HepG2 (cell line): ENCODE data around the gene LILRB4. TPM values are rescaled to one million over a fixed set of nuclear protein-coding genes. Genes with fewer than 3 reads are reported as not detected.

Experiments used
- CEBPG ChIP-seq: IDR thresholded peaks from 2 replicates; pipeline ENCODE4 v1.6.1; 2016
- CREBL2 ChIP-seq: sonication (generic); formaldehyde crosslinking; IDR thresholded peaks from 2 replicates; pipeline ENCODE4 v1.8.1; 2023; ENCODE audit warnings: missing genetic modification reagents, mild to moderate bottlenecking, borderline replicate concordance
- FOXC1 ChIP-seq: sonication (generic); formaldehyde crosslinking; IDR thresholded peaks from 2 replicates; pipeline ENCODE4 v1.8.0; 2022; ENCODE audit warnings: mild to moderate bottlenecking, missing genetic modification reagents, borderline replicate concordance
- GATA4 ChIP-seq: sonication (generic); IDR thresholded peaks from 2 replicates; pipeline ENCODE4 v1.6.1; 2016; ENCODE audit warnings: antibody characterized with exemption, low read depth, borderline replicate concordance
- IRF9 ChIP-seq: sonication (generic); formaldehyde crosslinking; IDR thresholded peaks from 2 replicates; pipeline ENCODE4 v1.8.0; 2022; ENCODE audit warnings: missing genetic modification reagents, mild to moderate bottlenecking, borderline replicate concordance
- KLF9 ChIP-seq: IDR thresholded peaks from 2 replicates; pipeline ENCODE4 v1.6.1; 2016; ENCODE audit warnings: low read depth
- MBNL3 ChIP-seq: fragments of 250-450 bp; sonication (Bioruptor Pico); conservative IDR thresholded peaks from 2 replicates; pipeline ENCODE4 v1.8.0; 2022; ENCODE audit warnings: mild to moderate bottlenecking, inconsistent platforms
- MLLT10 ChIP-seq: sonication (generic); formaldehyde crosslinking; IDR thresholded peaks from 2 replicates; pipeline ENCODE4 v1.4.0; 2020; ENCODE audit warnings: missing genetic modification reagents
- SIN3A ChIP-seq: IDR thresholded peaks from 2 replicates; pipeline ENCODE4 v1.6.1; 2011; ENCODE audit warnings: low read depth, mild to moderate bottlenecking, control low read depth, low read length, borderline replicate concordance
- SNAPC2 ChIP-seq: sonication (generic); formaldehyde crosslinking; IDR thresholded peaks from 2 replicates; pipeline ENCODE4 v1.8.1; 2022; ENCODE audit warnings: mild to moderate bottlenecking, missing genetic modification reagents
- THAP7 ChIP-seq: sonication (generic); formaldehyde crosslinking; IDR thresholded peaks from 2 replicates; pipeline ENCODE4 v1.8.1; 2023; ENCODE audit warnings: mild to moderate bottlenecking, missing genetic modification reagents
- ZBTB42 ChIP-seq: sonication (generic); formaldehyde crosslinking; IDR thresholded peaks from 2 replicates; pipeline ENCODE4 v1.5.0; 2020; ENCODE audit warnings: mild to moderate bottlenecking, missing genetic modification reagents
- ZFP36L2 ChIP-seq: sonication (generic); formaldehyde crosslinking; IDR thresholded peaks from 2 replicates; pipeline ENCODE4 v1.4.0; 2020; ENCODE audit warnings: missing genetic modification reagents
- ZNF275 ChIP-seq: sonication (generic); formaldehyde crosslinking; IDR thresholded peaks from 2 replicates; pipeline ENCODE4 v1.8.0; 2022; ENCODE audit warnings: missing genetic modification reagents, mild to moderate bottlenecking, inconsistent platforms, borderline replicate concordance
- ZNF281 ChIP-seq: sonication (generic); formaldehyde crosslinking; IDR thresholded peaks from 2 replicates; pipeline ENCODE4 v1.4.0; 2020; ENCODE audit warnings: missing genetic modification reagents, borderline replicate concordance
- ZNF326 ChIP-seq: sonication (generic); formaldehyde crosslinking; IDR thresholded peaks from 2 replicates; pipeline ENCODE4 v1.4.0; 2020; ENCODE audit warnings: missing genetic modification reagents, borderline replicate concordance
- ZNF512B ChIP-seq: sonication (generic); formaldehyde crosslinking; IDR thresholded peaks from 2 replicates; pipeline ENCODE4 v1.5.1; 2020; ENCODE audit warnings: missing genetic modification reagents, mild to moderate bottlenecking, borderline replicate concordance
- ZNF543 ChIP-seq: sonication (generic); formaldehyde crosslinking; IDR thresholded peaks from 2 replicates; pipeline ENCODE4 v1.4.0; 2020; ENCODE audit warnings: mild to moderate bottlenecking, missing genetic modification reagents
- ZNF562 ChIP-seq: sonication (generic); formaldehyde crosslinking; IDR thresholded peaks from 2 replicates; pipeline ENCODE4 v1.8.0; 2022; ENCODE audit warnings: missing genetic modification reagents, borderline replicate concordance
- ZNF597 ChIP-seq: sonication (generic); formaldehyde crosslinking; IDR thresholded peaks from 2 replicates; pipeline ENCODE4 v1.5.0; 2020; ENCODE audit warnings: missing genetic modification reagents
- ZNF772 ChIP-seq: sonication (generic); formaldehyde crosslinking; IDR thresholded peaks from 2 replicates; pipeline ENCODE4 v1.5.0; 2020; ENCODE audit warnings: mild to moderate bottlenecking, missing genetic modification reagents
- polyA plus RNA-seq, 8 experiments: library from polyadenylated mRNA; depleted of rRNA in 3 of 8; stranded (reverse) in 7 of 8; unstranded in 1 of 8; fragments of >200 nt; fragmentation: Illumina TruSeq in 4 of 8; extraction: Trizol in 4 of 8; gene quantifications; 2 replicates each; pipeline versions ENCODE4 v1.2.1 to v1.2.3, GENCODE V29; 2011 to 2016; ENCODE audit warnings: low read depth in 4 of 8, missing spikeins in 1 of 8, mixed read lengths in 1 of 8; ENCODE audit not compliant: insufficient read depth in 1 of 8
- total RNA-seq, 5 experiments: library from RNA; depleted of rRNA; stranded (reverse); fragments of >200 nt; fragmentation: Illumina TruSeq; extraction: Trizol; gene quantifications; 2 replicates each; pipeline ENCODE4 v1.2.3, GENCODE V29; 2016; ENCODE audit warnings: low read depth in 1 of 5

LILRB4 gene
- total and polyA plus RNA-seq, 2 of the 13 experiments (the other 11 are each of a cell fraction or from before 2014, with no cell fraction given) = not detected

GRCh38 chr19:54684527-54684926 lies 21.7 kb downstream of the LILRB4 start (continued):
- TF ChIP-seq ZNF772 (CRISPR knock-in tag) (peak; percentile 64; the same call in 1 of the 2 replicates), SNAPC2 (CRISPR knock-in tag) (no peak), ZNF597 (CRISPR knock-in tag) (no peak), ZNF281 (CRISPR knock-in tag) (peak; percentile 51; the same call in 1 of the 2 replicates), THAP7 (CRISPR knock-in tag) (no peak), ZNF326 (CRISPR knock-in tag) (no peak), MBNL3 (no peak), CEBPG (CRISPR knock-in tag) (peak; percentile 17; the same call in 1 of the 2 replicates), FOXC1 (no peak), ZNF512B (CRISPR knock-in tag) (no peak), MLLT10 (CRISPR knock-in tag) (no peak), ZBTB42 (CRISPR knock-in tag) (no peak), KLF9 (CRISPR knock-in tag) (0 out of 2 replicates have a peak, but pooled peaks have one; percentile 40), ZNF562 (CRISPR knock-in tag) (no peak), SIN3A (no peak), ZNF543 (CRISPR knock-in tag) (no peak), ZFP36L2 (CRISPR knock-in tag) (peak; percentile 93), IRF9 (CRISPR knock-in tag) (no peak), CREBL2 (no peak), ZNF275 (no peak), GATA4 (no peak)
